HepG2 (cell line): ENCODE measurements around the gene NCBP3. TPM values are rescaled to one million over a fixed set of nuclear protein-coding genes. Genes with fewer than 3 reads are reported as not detected.

ENCODE experiments used
- CHD2 ChIP-seq: IDR thresholded peaks from 2 replicates; pipeline ENCODE4 v1.6.1; 2011; ENCODE audit warnings: low read depth, low read length, improper control_type of control experiment
- ETV5 ChIP-seq: IDR thresholded peaks from 2 replicates; pipeline ENCODE4 v1.6.1; 2018; ENCODE audit warnings: missing biosample characterization, missing genetic modification reagents, inconsistent platforms, borderline replicate concordance
- EZH2 ChIP-seq: conservative IDR thresholded peaks from 2 replicates; pipeline ENCODE4 v1.6.1; 2012; ENCODE audit warnings: mild to moderate bottlenecking, low read depth, low read length, moderate library complexity
- GATAD2A ChIP-seq: IDR thresholded peaks from 2 replicates; pipeline ENCODE4 v1.6.1; 2016
- HDAC1 ChIP-seq: sonication (generic); formaldehyde crosslinking; IDR thresholded peaks from 2 replicates; pipeline ENCODE4 v1.5.1; 2020; ENCODE audit warnings: mild to moderate bottlenecking, missing genetic modification reagents
- HOXA5 ChIP-seq: sonication (generic); formaldehyde crosslinking; IDR thresholded peaks from 2 replicates; pipeline ENCODE4 v1.4.0; 2020; ENCODE audit warnings: missing genetic modification reagents
- MXI1 ChIP-seq: IDR thresholded peaks from 3 replicates; pipeline ENCODE4 v1.6.1; 2012; ENCODE audit warnings: low read depth, low read length, inconsistent platforms, borderline replicate concordance
- NFYB ChIP-seq: sonication (generic); formaldehyde crosslinking; IDR thresholded peaks from 2 replicates; pipeline ENCODE4 v1.4.0; 2020; ENCODE audit warnings: missing genetic modification reagents
- NONO ChIP-seq, 2 experiments: fragments of 450-650 bp in 1 of 2; sonication (generic) in 1 of 2; formaldehyde crosslinking in 1 of 2; IDR thresholded peaks in 1 of 2; conservative IDR thresholded peaks in 1 of 2; 2 replicates each; pipeline versions ENCODE4 v1.6.1 to v1.8.0; 2017 to 2022; ENCODE audit warnings: mild to moderate bottlenecking in 1 of 2, missing genetic modification reagents in 1 of 2, moderate library complexity in 1 of 2
- NR2F1 ChIP-seq, 2 experiments: fragments of 450-650 bp in 1 of 2; formaldehyde crosslinking in 1 of 2; IDR thresholded peaks; 2 replicates each; pipeline versions ENCODE4 v1.5.0 to v1.6.1; 2016 to 2020; ENCODE audit warnings: mild to moderate bottlenecking in 1 of 2, missing compliant biosample characterization in 1 of 2, missing genetic modification reagents in 1 of 2, moderate library complexity in 1 of 2
- PAF1 ChIP-seq: IDR thresholded peaks from 2 replicates; pipeline ENCODE4 v1.6.1; 2016; ENCODE audit warnings: missing genetic modification reagents, missing compliant biosample characterization
- PITX1 ChIP-seq: sonication (generic); formaldehyde crosslinking; IDR thresholded peaks from 2 replicates; pipeline ENCODE4 v1.5.1; 2020; ENCODE audit warnings: mild to moderate bottlenecking, missing genetic modification reagents
- POLR2A ChIP-seq, 2 experiments: IDR thresholded peaks; 2 replicates each; pipeline ENCODE4 v1.6.1; 2011; ENCODE audit warnings: low read depth in 2 of 2, low read length in 2 of 2, mild to moderate bottlenecking in 1 of 2, moderate library complexity in 1 of 2; ENCODE audit not compliant: insufficient read depth in 1 of 2
- RXRB ChIP-seq: IDR thresholded peaks from 2 replicates; pipeline ENCODE4 v1.6.1; 2016; ENCODE audit warnings: borderline replicate concordance, missing genetic modification reagents, missing compliant biosample characterization
- SP2 ChIP-seq: sonication (generic); formaldehyde crosslinking; IDR thresholded peaks from 2 replicates; pipeline ENCODE4 v1.5.1; 2020; ENCODE audit warnings: mild to moderate bottlenecking, missing genetic modification reagents
- ZC3H4 ChIP-seq: sonication (generic); formaldehyde crosslinking; IDR thresholded peaks from 2 replicates; pipeline ENCODE4 v1.4.0; 2020; ENCODE audit warnings: missing genetic modification reagents, borderline replicate concordance
- ZNF264 ChIP-seq: sonication (generic); formaldehyde crosslinking; IDR thresholded peaks from 2 replicates; pipeline ENCODE4 v1.4.0; 2020; ENCODE audit warnings: missing genetic modification reagents
- ZNF713 ChIP-seq: sonication (generic); formaldehyde crosslinking; IDR thresholded peaks from 2 replicates; pipeline ENCODE4 v1.4.0; 2020; ENCODE audit warnings: mild to moderate bottlenecking, missing genetic modification reagents
- ZNF891 ChIP-seq: sonication (generic); formaldehyde crosslinking; IDR thresholded peaks from 2 replicates; pipeline ENCODE4 v1.5.0; 2020; ENCODE audit warnings: mild to moderate bottlenecking, missing genetic modification reagents
- polyA plus RNA-seq, 8 experiments: library from polyadenylated mRNA; depleted of rRNA in 3 of 8; stranded (reverse) in 7 of 8; unstranded in 1 of 8; fragments of >200 nt; fragmentation: Illumina TruSeq in 4 of 8; extraction: Trizol in 4 of 8; gene quantifications; 2 replicates each; pipeline versions ENCODE4 v1.2.1 to v1.2.3, GENCODE V29; 2011 to 2016; ENCODE audit warnings: low read depth in 4 of 8, missing spikeins in 1 of 8, mixed read lengths in 1 of 8; ENCODE audit not compliant: insufficient read depth in 1 of 8
- total RNA-seq, 5 experiments: library from RNA; depleted of rRNA; stranded (reverse); fragments of >200 nt; fragmentation: Illumina TruSeq; extraction: Trizol; gene quantifications; 2 replicates each; pipeline ENCODE4 v1.2.3, GENCODE V29; 2016; ENCODE audit warnings: low read depth in 1 of 5
- TF ChIP-seq, protein P1 (sequence below): sonication (generic); formaldehyde crosslinking; IDR thresholded peaks from 2 replicates; pipeline ENCODE4 v1.5.0; 2020; ENCODE audit warnings: missing genetic modification reagents
- TF ChIP-seq, protein P2 (sequence below): IDR thresholded peaks from 2 replicates; pipeline ENCODE4 v1.6.1; 2016; ENCODE audit warnings: missing compliant biosample characterization, missing genetic modification reagents, borderline replicate concordance
- TF ChIP-seq, protein P3 (sequence below): sonication (generic); formaldehyde crosslinking; IDR thresholded peaks from 2 replicates; pipeline ENCODE4 v1.5.0; 2020; ENCODE audit warnings: mild to moderate bottlenecking, missing genetic modification reagents, moderate library complexity
- TF ChIP-seq, protein P4 (sequence below), 2 experiments: sonication (generic) in 1 of 2; formaldehyde crosslinking in 1 of 2; IDR thresholded peaks; 2 replicates each; pipeline versions ENCODE4 v1.4.0 to v1.6.1; 2018 to 2020; ENCODE audit warnings: missing genetic modification reagents in 2 of 2, borderline replicate concordance in 1 of 2, low read depth in 1 of 2, mild to moderate bottlenecking in 1 of 2, missing biosample characterization in 1 of 2
- TF ChIP-seq, protein P5 (sequence below): sonication (generic); formaldehyde crosslinking; IDR thresholded peaks from 2 replicates; pipeline ENCODE4 v1.4.0; 2020; ENCODE audit warnings: mild to moderate bottlenecking, missing genetic modification reagents

Gene NCBP3
- total and polyA plus RNA-seq, 2 of the 13 experiments (the other 11 are each of a cell fraction or from before 2014, with no cell fraction given): 19.5 to 24.8 TPM

DNA sequence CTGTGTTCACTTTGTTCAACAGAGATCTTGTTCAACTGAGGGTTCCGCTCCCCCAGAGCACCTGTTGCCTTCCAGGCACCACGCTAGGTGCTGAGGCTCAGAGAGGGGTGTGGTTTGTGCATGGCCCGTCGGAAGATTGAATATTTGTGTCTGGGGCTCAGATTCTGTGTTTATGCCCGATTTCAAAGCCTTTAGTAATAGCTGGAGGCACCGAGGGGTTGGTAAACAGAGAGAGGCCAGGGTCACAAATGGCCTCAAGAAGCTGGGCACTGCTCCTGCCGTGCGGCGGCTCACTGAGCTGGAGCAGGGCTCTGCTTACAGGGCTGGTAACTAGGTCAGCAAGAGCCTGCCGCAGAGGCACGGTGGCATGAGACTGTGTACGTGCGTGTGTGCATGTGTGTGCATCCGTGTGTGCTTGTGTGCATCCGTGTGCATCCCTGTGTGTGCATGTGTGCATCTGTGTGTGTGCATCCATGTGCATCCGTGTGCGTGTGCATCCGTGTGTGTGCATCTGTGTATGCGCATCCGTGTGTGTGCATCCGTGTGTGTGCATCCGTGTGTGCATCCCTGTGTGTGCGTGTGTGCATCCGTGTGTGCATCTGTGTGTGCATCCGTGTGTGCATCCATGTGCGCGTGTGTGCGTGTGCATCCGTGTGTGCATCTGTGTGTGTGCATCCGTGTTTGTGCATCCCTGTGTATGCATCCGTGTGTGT, 50.5 kb downstream of the NCBP3 start (continued):
- TF ChIP-seq, protein P1, sequence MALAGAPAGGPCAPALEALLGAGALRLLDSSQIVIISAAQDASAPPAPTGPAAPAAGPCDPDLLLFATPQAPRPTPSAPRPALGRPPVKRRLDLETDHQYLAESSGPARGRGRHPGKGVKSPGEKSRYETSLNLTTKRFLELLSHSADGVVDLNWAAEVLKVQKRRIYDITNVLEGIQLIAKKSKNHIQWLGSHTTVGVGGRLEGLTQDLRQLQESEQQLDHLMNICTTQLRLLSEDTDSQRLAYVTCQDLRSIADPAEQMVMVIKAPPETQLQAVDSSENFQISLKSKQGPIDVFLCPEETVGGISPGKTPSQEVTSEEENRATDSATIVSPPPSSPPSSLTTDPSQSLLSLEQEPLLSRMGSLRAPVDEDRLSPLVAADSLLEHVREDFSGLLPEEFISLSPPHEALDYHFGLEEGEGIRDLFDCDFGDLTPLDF: no peak
- peak; percentile 30; the same call in 1 of the 2 replicates for TF ChIP-seq ETV5 (CRISPR knock-in tag)
- no peak for TF ChIP-seq SP2 (CRISPR knock-in tag)
- no peak for TF ChIP-seq NONO (IDR thresholded peaks at IDR 0.05)
- no peak for TF ChIP-seq NONO (CRISPR knock-in tag; conservative IDR thresholded peaks at IDR 0.05)
- no peak for TF ChIP-seq HOXA5
- TF ChIP-seq ZC3H4 (CRISPR knock-in tag): peak; percentile 33; the same call in 1 of the 2 replicates
- peak; percentile 86 for TF ChIP-seq GATAD2A (CRISPR knock-in tag)
- TF ChIP-seq POLR2A (IDR thresholded peaks at IDR 0.05; ENCODE audit: insufficient read depth in 1 of 2, low read depth in 2 of 2, low read length in 2 of 2): no peak
- peak in 1 of 2 experiments; percentile 17; a peak in 1 of 4 replicates for TF ChIP-seq NR2F1 (CRISPR knock-in tag; IDR thresholded peaks at IDR 0.05)
- TF ChIP-seq RXRB (CRISPR knock-in tag): peak; percentile 55; the same call in 1 of the 2 replicates
- TF ChIP-seq, protein P2, sequence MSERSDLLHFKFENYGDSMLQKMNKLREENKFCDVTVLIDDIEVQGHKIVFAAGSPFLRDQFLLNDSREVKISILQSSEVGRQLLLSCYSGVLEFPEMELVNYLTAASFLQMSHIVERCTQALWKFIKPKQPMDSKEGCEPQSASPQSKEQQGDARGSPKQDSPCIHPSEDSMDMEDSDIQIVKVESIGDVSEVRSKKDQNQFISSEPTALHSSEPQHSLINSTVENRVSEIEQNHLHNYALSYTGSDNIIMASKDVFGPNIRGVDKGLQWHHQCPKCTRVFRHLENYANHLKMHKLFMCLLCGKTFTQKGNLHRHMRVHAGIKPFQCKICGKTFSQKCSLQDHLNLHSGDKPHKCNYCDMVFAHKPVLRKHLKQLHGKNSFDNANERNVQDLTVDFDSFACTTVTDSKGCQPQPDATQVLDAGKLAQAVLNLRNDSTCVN (CRISPR knock-in tag): no peak
- peak; percentile 25; the same call in 1 of the 3 replicates for TF ChIP-seq MXI1
- TF ChIP-seq ZNF264 (CRISPR knock-in tag): no peak
- TF ChIP-seq EZH2: no peak
- TF ChIP-seq PITX1 (CRISPR knock-in tag): peak; percentile 38; the same call in 1 of the 2 replicates
- TF ChIP-seq ZNF891 (CRISPR knock-in tag): peak; percentile 16; the same call in 1 of the 2 replicates
- TF ChIP-seq, protein P3, sequence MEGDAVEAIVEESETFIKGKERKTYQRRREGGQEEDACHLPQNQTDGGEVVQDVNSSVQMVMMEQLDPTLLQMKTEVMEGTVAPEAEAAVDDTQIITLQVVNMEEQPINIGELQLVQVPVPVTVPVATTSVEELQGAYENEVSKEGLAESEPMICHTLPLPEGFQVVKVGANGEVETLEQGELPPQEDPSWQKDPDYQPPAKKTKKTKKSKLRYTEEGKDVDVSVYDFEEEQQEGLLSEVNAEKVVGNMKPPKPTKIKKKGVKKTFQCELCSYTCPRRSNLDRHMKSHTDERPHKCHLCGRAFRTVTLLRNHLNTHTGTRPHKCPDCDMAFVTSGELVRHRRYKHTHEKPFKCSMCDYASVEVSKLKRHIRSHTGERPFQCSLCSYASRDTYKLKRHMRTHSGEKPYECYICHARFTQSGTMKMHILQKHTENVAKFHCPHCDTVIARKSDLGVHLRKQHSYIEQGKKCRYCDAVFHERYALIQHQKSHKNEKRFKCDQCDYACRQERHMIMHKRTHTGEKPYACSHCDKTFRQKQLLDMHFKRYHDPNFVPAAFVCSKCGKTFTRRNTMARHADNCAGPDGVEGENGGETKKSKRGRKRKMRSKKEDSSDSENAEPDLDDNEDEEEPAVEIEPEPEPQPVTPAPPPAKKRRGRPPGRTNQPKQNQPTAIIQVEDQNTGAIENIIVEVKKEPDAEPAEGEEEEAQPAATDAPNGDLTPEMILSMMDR: 0 out of 2 replicates have a peak, but pooled peaks have one; percentile 21
- TF ChIP-seq, protein P4, sequence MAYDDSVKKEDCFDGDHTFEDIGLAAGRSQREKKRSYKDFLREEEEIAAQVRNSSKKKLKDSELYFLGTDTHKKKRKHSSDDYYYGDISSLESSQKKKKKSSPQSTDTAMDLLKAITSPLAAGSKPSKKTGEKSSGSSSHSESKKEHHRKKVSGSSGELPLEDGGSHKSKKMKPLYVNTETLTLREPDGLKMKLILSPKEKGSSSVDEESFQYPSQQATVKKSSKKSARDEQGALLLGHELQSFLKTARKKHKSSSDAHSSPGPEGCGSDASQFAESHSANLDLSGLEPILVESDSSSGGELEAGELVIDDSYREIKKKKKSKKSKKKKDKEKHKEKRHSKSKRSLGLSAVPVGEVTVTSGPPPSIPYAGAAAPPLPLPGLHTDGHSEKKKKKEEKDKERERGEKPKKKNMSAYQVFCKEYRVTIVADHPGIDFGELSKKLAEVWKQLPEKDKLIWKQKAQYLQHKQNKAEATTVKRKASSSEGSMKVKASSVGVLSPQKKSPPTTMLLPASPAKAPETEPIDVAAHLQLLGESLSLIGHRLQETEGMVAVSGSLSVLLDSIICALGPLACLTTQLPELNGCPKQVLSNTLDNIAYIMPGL (CRISPR knock-in tag; IDR thresholded peaks at IDR 0.05; ENCODE audit: borderline replicate concordance in 1 of 2, low read depth in 1 of 2): 0 out of 4 replicates have a peak, but pooled peaks of 1 of the 2 experiments have one; percentile 25
- TF ChIP-seq, protein P5, sequence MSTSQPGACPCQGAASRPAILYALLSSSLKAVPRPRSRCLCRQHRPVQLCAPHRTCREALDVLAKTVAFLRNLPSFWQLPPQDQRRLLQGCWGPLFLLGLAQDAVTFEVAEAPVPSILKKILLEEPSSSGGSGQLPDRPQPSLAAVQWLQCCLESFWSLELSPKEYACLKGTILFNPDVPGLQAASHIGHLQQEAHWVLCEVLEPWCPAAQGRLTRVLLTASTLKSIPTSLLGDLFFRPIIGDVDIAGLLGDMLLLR (CRISPR knock-in tag): no peak
- TF ChIP-seq HDAC1: peak; percentile 51
- TF ChIP-seq NFYB (CRISPR knock-in tag): no peak
- 0 out of 2 replicates have a peak, but pooled peaks have one; percentile 68 for TF ChIP-seq ZNF713 (CRISPR knock-in tag)
- TF ChIP-seq CHD2: no peak
- TF ChIP-seq PAF1: no peak
